ENCODE data around the gene FHL2. TPM values are rescaled to one million over a fixed set of nuclear protein-coding genes. Genes with fewer than 3 reads are reported as not detected.

Gene FHL2
- total and polyA plus RNA-seq, 2 of the 13 experiments (the other 11 are each of a cell fraction or from before 2014, with no cell fraction given), result 1.9 to 74.8 TPM

- TF ChIP-seq ZNF138 (CRISPR knock-in tag; IDR thresholded peaks at IDR 0.05; ENCODE audit: low read depth), result 0 out of 2 replicates have a peak, but pooled peaks have one; percentile 76
- TF ChIP-seq HNF4G (IDR thresholded peaks at IDR 0.05; ENCODE audit: borderline replicate concordance, low read depth, low read length), result no peak
- 0 out of 2 replicates have a peak, but pooled peaks have one; percentile 43 for TF ChIP-seq HNF4G (CRISPR knock-in tag; IDR thresholded peaks at IDR 0.05; ENCODE audit: borderline replicate concordance, low read depth)
- TF ChIP-seq ZNF570 (CRISPR knock-in tag; IDR thresholded peaks at IDR 0.05; ENCODE audit: borderline replicate concordance), result peak; percentile 98; the same call in 1 of the 2 replicates
- TF ChIP-seq ZMYM2 (CRISPR knock-in tag; IDR thresholded peaks at IDR 0.05), result 0 out of 2 replicates have a peak, but pooled peaks have one; percentile 53
- no peak for TF ChIP-seq RAD51 (IDR thresholded peaks at IDR 0.05; ENCODE audit: borderline replicate concordance)
- TF ChIP-seq HMGA1 (CRISPR knock-in tag; conservative IDR thresholded peaks at IDR 0.05), result no peak
- TF ChIP-seq KLF15 (CRISPR knock-in tag; IDR thresholded peaks at IDR 0.05; ENCODE audit: borderline replicate concordance), result no peak
- TF ChIP-seq, protein P1, sequence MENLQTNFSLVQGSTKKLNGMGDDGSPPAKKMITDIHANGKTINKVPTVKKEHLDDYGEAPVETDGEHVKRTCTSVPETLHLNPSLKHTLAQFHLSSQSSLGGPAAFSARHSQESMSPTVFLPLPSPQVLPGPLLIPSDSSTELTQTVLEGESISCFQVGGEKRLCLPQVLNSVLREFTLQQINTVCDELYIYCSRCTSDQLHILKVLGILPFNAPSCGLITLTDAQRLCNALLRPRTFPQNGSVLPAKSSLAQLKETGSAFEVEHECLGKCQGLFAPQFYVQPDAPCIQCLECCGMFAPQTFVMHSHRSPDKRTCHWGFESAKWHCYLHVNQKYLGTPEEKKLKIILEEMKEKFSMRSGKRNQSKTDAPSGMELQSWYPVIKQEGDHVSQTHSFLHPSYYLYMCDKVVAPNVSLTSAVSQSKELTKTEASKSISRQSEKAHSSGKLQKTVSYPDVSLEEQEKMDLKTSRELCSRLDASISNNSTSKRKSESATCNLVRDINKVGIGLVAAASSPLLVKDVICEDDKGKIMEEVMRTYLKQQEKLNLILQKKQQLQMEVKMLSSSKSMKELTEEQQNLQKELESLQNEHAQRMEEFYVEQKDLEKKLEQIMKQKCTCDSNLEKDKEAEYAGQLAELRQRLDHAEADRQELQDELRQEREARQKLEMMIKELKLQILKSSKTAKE (CRISPR knock-in tag; IDR thresholded peaks at IDR 0.05; ENCODE audit: borderline replicate concordance), result no peak
- no peak for TF ChIP-seq MATR3 (CRISPR knock-in tag; IDR thresholded peaks at IDR 0.05)
- TF ChIP-seq ZNF282 (IDR thresholded peaks at IDR 0.05; ENCODE audit: partially characterized antibody), result peak; percentile 27
- TF ChIP-seq RCOR2 (CRISPR knock-in tag; IDR thresholded peaks at IDR 0.05), result no peak
- TF ChIP-seq U2AF2 (IDR thresholded peaks at IDR 0.05; ENCODE audit: low read depth, low read length), result no peak
- TF ChIP-seq ZNF839 (CRISPR knock-in tag; IDR thresholded peaks at IDR 0.05; ENCODE audit: borderline replicate concordance), result no peak
- no peak for TF ChIP-seq PHF5A (CRISPR knock-in tag; IDR thresholded peaks at IDR 0.05; ENCODE audit: low read depth, unreplicated experiment)
- TF ChIP-seq BATF2 (CRISPR knock-in tag; IDR thresholded peaks at IDR 0.05), result 0 out of 2 replicates have a peak, but pooled peaks have one; percentile 73
- TF ChIP-seq AGO1 (IDR thresholded peaks at IDR 0.05; ENCODE audit: low read depth, low read length, poor library complexity, severe bottlenecking), result no peak
- peak; percentile 89; the same call in 1 of the 2 replicates for TF ChIP-seq PAX8 (CRISPR knock-in tag; IDR thresholded peaks at IDR 0.05; ENCODE audit: borderline replicate concordance)
- no peak for TF ChIP-seq RXRB (CRISPR knock-in tag; IDR thresholded peaks at IDR 0.05; ENCODE audit: borderline replicate concordance)
- TF ChIP-seq ZBTB33 (CRISPR knock-in tag; IDR thresholded peaks at IDR 0.05), result peak; percentile 22; the same call in 1 of the 2 replicates
- TF ChIP-seq ZNF775 (CRISPR knock-in tag; IDR thresholded peaks at IDR 0.05; ENCODE audit: borderline replicate concordance), result no peak
- peak; percentile 90; the same call in 1 of the 2 replicates for TF ChIP-seq ZNF276 (CRISPR knock-in tag; IDR thresholded peaks at IDR 0.05; ENCODE audit: low read depth)
Observed at GRCh38 chr2:105328281-105329196, 70.3 kb downstream of the FHL2 start (continued).

Data from HepG2 (cell line).